WTC11 (cell line): ENCODE data around the gene HPDL. TPM values are rescaled to one million over a fixed set of nuclear protein-coding genes. Genes with fewer than 3 reads are reported as not detected.

Experiments used
- ATAC-seq: fragments of 200-7000 bp; cut with Tn5 transposase; 2 replicates; pipeline ENCODE4 v1.10.0; 2021; ENCODE audit warnings: mild to moderate bottlenecking, moderate library complexity
- CTCF ChIA-PET: fragments of 300-600 bp; sonication (Branson Sonifier 250); formaldehyde crosslinking; loops from one replicate; lab custom pipeline; 2021; ENCODE audit warnings: antibody characterized with exemption; lab: Charles Lee
- POLR2A ChIA-PET: fragments of 350-600 bp; sonication (Branson Sonifier 250); formaldehyde crosslinking; loops from one replicate; lab custom pipeline; 2021; ENCODE audit warnings: antibody characterized with exemption; lab: Charles Lee
- DNase-seq: peaks from one replicate; pipeline ENCODE4 v3.0.0; 2021; ENCODE audit warnings: low spot score
- H3K27ac Mint-ChIP-seq: 2 replicates; pipeline ENCODE4 v1.8.0; 2021; ENCODE audit warnings: mixed read lengths
- H3K27me3 Mint-ChIP-seq: 2 replicates; pipeline ENCODE4 v1.8.0; 2021; ENCODE audit warnings: low read depth, mild to moderate bottlenecking, moderate library complexity, mixed read lengths
- H3K36me3 Mint-ChIP-seq: 2 replicates; pipeline ENCODE4 v1.8.0; 2021; ENCODE audit warnings: mixed read lengths
- H3K4me1 Mint-ChIP-seq: 2 replicates; pipeline ENCODE4 v1.8.0; 2022; ENCODE audit warnings: mixed read lengths
- H3K4me3 Mint-ChIP-seq: 2 replicates; pipeline ENCODE4 v1.8.0; 2021; ENCODE audit warnings: mild to moderate bottlenecking, moderate library complexity, mixed read lengths
- H3K9me3 Mint-ChIP-seq: 2 replicates; pipeline ENCODE4 v1.8.0; 2021; ENCODE audit warnings: mixed read lengths
- ATF1 ChIP-seq: sonication (generic); formaldehyde crosslinking; IDR thresholded peaks from 2 replicates; pipeline ENCODE4 v1.8.1; 2023; ENCODE audit warnings: mild to moderate bottlenecking, moderate library complexity, missing genetic modification reagents
- ATF2 ChIP-seq: sonication (generic); formaldehyde crosslinking; IDR thresholded peaks from 2 replicates; pipeline ENCODE4 v1.8.1; 2022; ENCODE audit warnings: low read depth, missing genetic modification reagents, borderline replicate concordance
- ATF6 ChIP-seq: sonication (generic); formaldehyde crosslinking; IDR thresholded peaks from 2 replicates; pipeline ENCODE4 v1.8.1; 2023; ENCODE audit warnings: mild to moderate bottlenecking, missing genetic modification reagents
- CBFB ChIP-seq: sonication (generic); formaldehyde crosslinking; IDR thresholded peaks from 2 replicates; pipeline ENCODE4 v1.8.1; 2022; ENCODE audit warnings: mild to moderate bottlenecking, low read depth, missing genetic modification reagents
- CREB1 ChIP-seq: sonication (generic); formaldehyde crosslinking; IDR thresholded peaks from 2 replicates; pipeline ENCODE4 v1.8.0; 2023; ENCODE audit warnings: mild to moderate bottlenecking, missing genetic modification reagents
- CTCF ChIP-seq: fragments of 200-600 bp; IDR thresholded peaks from 2 replicates; pipeline ENCODE4 v1.8.0; 2022; ENCODE audit warnings: antibody characterized with exemption
- ETV6 ChIP-seq: sonication (generic); formaldehyde crosslinking; IDR thresholded peaks from 2 replicates; pipeline ENCODE4 v1.8.1; 2022; ENCODE audit warnings: mild to moderate bottlenecking, missing genetic modification reagents
- GABPB1 ChIP-seq: sonication (generic); formaldehyde crosslinking; IDR thresholded peaks from 2 replicates; pipeline ENCODE4 v1.8.1; 2023; ENCODE audit warnings: mild to moderate bottlenecking, missing genetic modification reagents
- KAT7 ChIP-seq: sonication (generic); formaldehyde crosslinking; IDR thresholded peaks from 2 replicates; pipeline ENCODE4 v1.8.1; 2023; ENCODE audit warnings: missing genetic modification reagents, mild to moderate bottlenecking, borderline replicate concordance
- MYBL2 ChIP-seq: sonication (generic); formaldehyde crosslinking; IDR thresholded peaks from 2 replicates; pipeline ENCODE4 v1.8.1; 2023; ENCODE audit warnings: mild to moderate bottlenecking, moderate library complexity, missing genetic modification reagents
- NFE2L1 ChIP-seq: sonication (generic); formaldehyde crosslinking; IDR thresholded peaks from 2 replicates; pipeline ENCODE4 v1.8.1; 2023; ENCODE audit warnings: missing genetic modification reagents
- ZNF121 ChIP-seq: sonication (generic); formaldehyde crosslinking; IDR thresholded peaks from 2 replicates; pipeline ENCODE4 v1.8.0; 2023; ENCODE audit warnings: missing genetic modification reagents
- ZNF138 ChIP-seq: sonication (generic); formaldehyde crosslinking; conservative IDR thresholded peaks from 2 replicates; pipeline ENCODE4 v1.8.1; 2022; ENCODE audit warnings: mild to moderate bottlenecking, moderate library complexity, missing genetic modification reagents
- ZNF416 ChIP-seq: fragments of 250-450 bp; sonication (Bioruptor Pico); IDR thresholded peaks from 2 replicates; pipeline ENCODE4 v1.9.0; 2021; ENCODE audit warnings: mild to moderate bottlenecking, inconsistent platforms
- ZNF512 ChIP-seq: sonication (generic); formaldehyde crosslinking; IDR thresholded peaks from 2 replicates; pipeline ENCODE4 v1.8.1; 2022; ENCODE audit warnings: missing genetic modification reagents, borderline replicate concordance
- total RNA-seq: library from RNA; stranded (reverse); gene quantifications from 3 replicates; pipeline ENCODE4 v1.2.3, GENCODE V29; 2021
- TF ChIP-seq, protein P1 (sequence below): sonication (generic); formaldehyde crosslinking; IDR thresholded peaks from 2 replicates; pipeline ENCODE4 v1.8.1; 2023; ENCODE audit warnings: mild to moderate bottlenecking, missing genetic modification reagents
- TF ChIP-seq, protein P2 (sequence below): sonication (generic); formaldehyde crosslinking; IDR thresholded peaks from 2 replicates; pipeline ENCODE4 v1.8.0; 2023; ENCODE audit warnings: missing genetic modification reagents, mild to moderate bottlenecking, borderline replicate concordance

Gene HPDL
- total RNA-seq, 1 experiment from 2014 or later: 44.0 TPM

DNA sequence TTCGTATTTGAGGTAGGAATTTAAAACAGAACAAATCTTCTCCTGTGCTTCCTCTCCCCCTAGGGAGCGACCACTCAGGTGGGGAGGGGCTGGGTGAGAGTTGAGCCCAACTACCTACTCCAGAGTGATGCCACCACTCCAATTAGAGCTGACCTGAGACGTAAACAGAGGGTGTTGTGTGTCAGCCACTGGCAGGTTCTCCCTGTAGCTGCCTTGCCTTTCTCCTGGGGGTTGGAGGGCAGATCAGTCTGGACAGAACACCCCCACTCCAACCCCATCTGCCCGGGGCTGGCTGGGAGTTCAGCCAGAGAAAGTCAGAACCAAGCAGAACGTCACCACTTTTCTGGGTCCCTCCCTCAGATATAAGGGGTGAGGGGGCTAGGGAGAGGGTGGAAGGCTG is 2.0 kb downstream of the HPDL start:
- peak overlapping the region; percentile 93 for H3K27ac Mint-ChIP-seq
- peaks cover 37% of the 10 kb centered on the region for H3K4me1 Mint-ChIP-seq
- DNase-seq: no peak
- H3K27me3 Mint-ChIP-seq: no peaks in the 10 kb centered on the region; the same call in 1 of the 2 replicates
- H3K36me3 Mint-ChIP-seq: peaks cover 32% of the 10 kb centered on the region
- POLR2A ChIA-PET: interaction anchor here (0.6 to 4.4 kb wide), 5 partner anchors 11 to 517 kb away, joined by 3 to 54 read pairs (median 11); partner anchors contain the start of genes MUTYH, TOE1 and UROD
- TF ChIP-seq MYBL2 (CRISPR knock-in tag): no peak
- TF ChIP-seq CTCF: no peak
- no peak for TF ChIP-seq KAT7 (CRISPR knock-in tag)
- TF ChIP-seq ZNF512 (CRISPR knock-in tag): no peak
- TF ChIP-seq CREB1 (CRISPR knock-in tag): no peak
- TF ChIP-seq, protein P1, sequence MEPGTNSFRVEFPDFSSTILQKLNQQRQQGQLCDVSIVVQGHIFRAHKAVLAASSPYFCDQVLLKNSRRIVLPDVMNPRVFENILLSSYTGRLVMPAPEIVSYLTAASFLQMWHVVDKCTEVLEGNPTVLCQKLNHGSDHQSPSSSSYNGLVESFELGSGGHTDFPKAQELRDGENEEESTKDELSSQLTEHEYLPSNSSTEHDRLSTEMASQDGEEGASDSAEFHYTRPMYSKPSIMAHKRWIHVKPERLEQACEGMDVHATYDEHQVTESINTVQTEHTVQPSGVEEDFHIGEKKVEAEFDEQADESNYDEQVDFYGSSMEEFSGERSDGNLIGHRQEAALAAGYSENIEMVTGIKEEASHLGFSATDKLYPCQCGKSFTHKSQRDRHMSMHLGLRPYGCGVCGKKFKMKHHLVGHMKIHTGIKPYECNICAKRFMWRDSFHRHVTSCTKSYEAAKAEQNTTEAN (CRISPR knock-in tag): no peak
- TF ChIP-seq NFE2L1: no peak
- TF ChIP-seq ZNF138 (CRISPR knock-in tag): no peak
- TF ChIP-seq ZNF416 (CRISPR knock-in tag): no peak
- TF ChIP-seq GABPB1: no peak
- TF ChIP-seq ATF2 (CRISPR knock-in tag): no peak
- no peak for TF ChIP-seq ZNF121 (CRISPR knock-in tag)
- no peak for TF ChIP-seq ATF6 (CRISPR knock-in tag)
- TF ChIP-seq, protein P2, sequence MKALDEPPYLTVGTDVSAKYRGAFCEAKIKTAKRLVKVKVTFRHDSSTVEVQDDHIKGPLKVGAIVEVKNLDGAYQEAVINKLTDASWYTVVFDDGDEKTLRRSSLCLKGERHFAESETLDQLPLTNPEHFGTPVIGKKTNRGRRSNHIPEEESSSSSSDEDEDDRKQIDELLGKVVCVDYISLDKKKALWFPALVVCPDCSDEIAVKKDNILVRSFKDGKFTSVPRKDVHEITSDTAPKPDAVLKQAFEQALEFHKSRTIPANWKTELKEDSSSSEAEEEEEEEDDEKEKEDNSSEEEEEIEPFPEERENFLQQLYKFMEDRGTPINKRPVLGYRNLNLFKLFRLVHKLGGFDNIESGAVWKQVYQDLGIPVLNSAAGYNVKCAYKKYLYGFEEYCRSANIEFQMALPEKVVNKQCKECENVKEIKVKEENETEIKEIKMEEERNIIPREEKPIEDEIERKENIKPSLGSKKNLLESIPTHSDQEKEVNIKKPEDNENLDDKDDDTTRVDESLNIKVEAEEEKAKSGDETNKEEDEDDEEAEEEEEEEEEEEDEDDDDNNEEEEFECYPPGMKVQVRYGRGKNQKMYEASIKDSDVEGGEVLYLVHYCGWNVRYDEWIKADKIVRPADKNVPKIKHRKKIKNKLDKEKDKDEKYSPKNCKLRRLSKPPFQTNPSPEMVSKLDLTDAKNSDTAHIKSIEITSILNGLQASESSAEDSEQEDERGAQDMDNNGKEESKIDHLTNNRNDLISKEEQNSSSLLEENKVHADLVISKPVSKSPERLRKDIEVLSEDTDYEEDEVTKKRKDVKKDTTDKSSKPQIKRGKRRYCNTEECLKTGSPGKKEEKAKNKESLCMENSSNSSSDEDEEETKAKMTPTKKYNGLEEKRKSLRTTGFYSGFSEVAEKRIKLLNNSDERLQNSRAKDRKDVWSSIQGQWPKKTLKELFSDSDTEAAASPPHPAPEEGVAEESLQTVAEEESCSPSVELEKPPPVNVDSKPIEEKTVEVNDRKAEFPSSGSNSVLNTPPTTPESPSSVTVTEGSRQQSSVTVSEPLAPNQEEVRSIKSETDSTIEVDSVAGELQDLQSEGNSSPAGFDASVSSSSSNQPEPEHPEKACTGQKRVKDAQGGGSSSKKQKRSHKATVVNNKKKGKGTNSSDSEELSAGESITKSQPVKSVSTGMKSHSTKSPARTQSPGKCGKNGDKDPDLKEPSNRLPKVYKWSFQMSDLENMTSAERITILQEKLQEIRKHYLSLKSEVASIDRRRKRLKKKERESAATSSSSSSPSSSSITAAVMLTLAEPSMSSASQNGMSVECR (CRISPR knock-in tag): no peak
- TF ChIP-seq ATF1 (CRISPR knock-in tag): no peak
- TF ChIP-seq CBFB (CRISPR knock-in tag): no peak
- no peak for TF ChIP-seq ETV6
- peaks cover 9% of the 10 kb centered on the region for H3K9me3 Mint-ChIP-seq
- H3K4me3 Mint-ChIP-seq: peak overlapping the region; percentile 70
- CTCF ChIA-PET: interaction anchor here (1.0 to 4.4 kb wide), 7 partner anchors 11 to 317 kb away, joined by 3 to 32 read pairs (median 6); partner anchors contain the start of genes HECTD3, MUTYH, TESK2 and TOE1
- peak; percentile 7; the same call in 1 of the 2 replicates for ATAC-seq
